ENCODE measurements around the gene HMX1. TPM values are rescaled to one million over a fixed set of nuclear protein-coding genes. Genes with fewer than 3 reads are reported as not detected.

The HMX1 gene
- total RNA-seq, 5 donors from 2014 or later (not counting 1 experiment from before 2014, with no cell fraction given), result not detected

DNA sequence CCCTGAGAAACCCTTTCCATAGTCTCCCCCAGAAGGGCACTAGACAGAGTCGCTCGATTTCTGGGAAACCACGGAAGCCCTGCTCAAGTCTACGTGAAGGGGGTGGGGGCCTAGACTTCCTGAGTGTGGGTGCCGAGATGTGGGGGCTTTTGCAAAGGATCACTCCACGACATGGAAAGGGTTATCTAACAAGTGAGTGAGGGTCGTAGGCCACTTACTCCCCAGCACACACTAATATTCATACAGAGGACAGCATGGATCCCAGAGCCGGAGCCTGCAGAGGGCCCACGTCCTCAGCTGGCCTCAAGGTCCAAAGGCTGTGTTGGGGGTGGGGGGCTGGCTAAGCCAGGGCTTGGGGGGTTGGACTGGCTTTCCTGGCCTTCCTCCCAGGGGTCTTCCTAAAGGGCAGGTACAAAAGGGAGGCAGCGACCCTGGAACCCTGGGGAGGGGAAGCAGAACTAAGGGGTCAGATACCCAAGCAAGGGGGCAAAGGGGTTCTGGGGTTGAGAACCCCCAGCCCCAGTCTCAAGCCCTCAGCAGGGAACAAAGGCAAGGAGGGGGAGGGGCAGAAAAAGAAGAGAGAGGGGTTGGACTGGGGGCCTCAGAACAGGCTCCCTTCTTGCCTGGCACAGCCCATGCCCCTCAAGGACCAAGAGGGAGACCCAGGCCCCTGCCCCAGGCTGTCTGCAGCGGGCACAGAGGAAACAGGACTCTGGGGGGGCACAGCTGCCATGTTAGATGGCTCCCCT, 1.6 kb downstream of the HMX1 start:
- no peak for ATAC-seq (replicated peaks in 1 of 4)
- whole genome bisulfite sequencing (ENCODE audit: insufficient coverage), result 10% methylated on average over 6 of the region's 11 CpGs
- Mint-ChIP-seq H3K27me3 (peaks cover 37 to 75% of the 10 kb centered on the region in 2 donors), H3K4me1 (peaks cover 0 to 7% (median 4%) of the 10 kb centered on the region in 3 donors), H3K27ac (no peak overlapping the region), H3K4me3 (peak overlapping the region in 1 of 3 donors; percentile 29), H3K36me3 (no peaks in the 10 kb centered on the region), H3K9me3 (no peaks in the 10 kb centered on the region)
- no peaks in the 10 kb centered on the region for H3K4me1 ChIP-seq (ENCODE audit: control insufficient read depth in 1 of 2, extremely low read depth in 1 of 2, insufficient read depth in 2 of 2, low read length in 2 of 2)
- H3K36me3 ChIP-seq (ENCODE audit: control insufficient read depth in 2 of 2, extremely low read depth in 1 of 2, insufficient read depth in 1 of 2, low read length in 1 of 2), result no peaks in the 10 kb centered on the region
- POLR2A ChIA-PET, result no interaction called here
- peaks cover 10 to 80% of the 10 kb centered on the region in 2 experiments for H3K27me3 ChIP-seq (replicated peaks in 1 of 2; ENCODE audit: control insufficient read depth in 2 of 2, extremely low read depth in 1 of 2, insufficient read depth in 2 of 2, low read length in 1 of 2)
- no peaks in the 10 kb centered on the region for H3K9me3 ChIP-seq
- CTCF ChIA-PET, result no interaction called here
- H3K4me3 ChIP-seq (ENCODE audit: control insufficient read depth in 1 of 2, extremely low read depth in 1 of 2, low read length in 1 of 2), result no peak overlapping the region
- no peak overlapping the region for H3K27ac ChIP-seq (ENCODE audit: low read length)
- no peak for DNase-seq

DNA sequence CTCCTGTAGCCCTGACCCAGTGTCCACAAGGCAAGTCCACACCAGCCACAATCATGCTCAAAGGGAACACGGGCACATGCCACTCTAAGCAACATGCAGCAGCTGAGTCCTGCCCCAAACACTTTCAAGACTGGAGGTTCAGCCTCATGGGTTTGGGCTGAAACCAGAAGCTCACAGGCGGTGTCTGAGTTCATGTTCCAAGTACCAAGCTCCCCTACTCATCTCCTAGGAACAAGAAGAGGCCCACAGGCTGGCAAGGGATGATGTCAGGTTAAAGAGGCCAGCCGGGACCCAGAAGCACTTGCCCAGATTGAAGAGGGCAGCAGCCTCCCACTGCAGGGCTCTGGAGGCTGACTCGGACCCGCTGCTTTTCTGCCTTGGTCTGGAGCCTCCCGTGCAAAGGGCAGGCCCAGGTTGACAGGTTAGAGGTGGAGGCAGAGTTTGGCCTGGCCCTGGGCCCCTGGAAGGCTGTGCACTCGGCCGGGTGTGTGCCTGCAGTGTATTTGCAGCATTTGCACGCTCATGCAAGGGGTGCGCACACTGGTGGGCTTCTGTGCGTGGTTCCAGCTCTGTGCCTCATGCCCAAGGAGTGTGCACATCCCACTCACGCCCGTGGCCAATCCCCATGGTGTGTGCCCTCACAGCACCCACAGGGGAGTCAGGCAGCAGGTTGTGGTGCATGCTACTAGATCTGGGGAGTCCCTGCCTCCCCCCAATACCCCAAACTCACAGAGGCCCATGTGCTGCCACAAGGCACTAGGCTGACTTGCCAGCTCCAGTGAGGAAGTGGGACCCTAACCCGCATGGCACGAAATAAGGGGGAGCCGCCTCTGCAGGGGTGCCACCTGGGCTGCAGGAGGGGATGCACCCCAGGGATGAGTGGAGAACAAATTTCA, 2.4 kb downstream of the HMX1 start:
- H3K27me3 ChIP-seq (replicated peaks in 1 of 2; ENCODE audit: control insufficient read depth in 2 of 2, extremely low read depth in 1 of 2, insufficient read depth in 2 of 2, low read length in 1 of 2), result peaks cover 11 to 80% of the 10 kb centered on the region in 2 experiments
- no peak overlapping the region for H3K27ac ChIP-seq (ENCODE audit: low read length)
- no peaks in the 10 kb centered on the region for H3K9me3 Mint-ChIP-seq
- POLR2A ChIA-PET, result no interaction called here
- H3K36me3 Mint-ChIP-seq, result no peaks in the 10 kb centered on the region
- H3K4me1 Mint-ChIP-seq, result peaks cover 0 to 7% (median 4%) of the 10 kb centered on the region in 3 donors
- no peak for DNase-seq
- CTCF ChIA-PET, result no interaction called here
- WGBS (ENCODE audit: insufficient coverage), result 23% methylated on average over 12 of the region's 16 CpGs
- H3K36me3 ChIP-seq (ENCODE audit: control insufficient read depth in 2 of 2, extremely low read depth in 1 of 2, insufficient read depth in 1 of 2, low read length in 1 of 2), result no peaks in the 10 kb centered on the region
- peaks cover 36 to 75% of the 10 kb centered on the region in 2 donors for H3K27me3 Mint-ChIP-seq
- no peaks in the 10 kb centered on the region for H3K9me3 ChIP-seq
- H3K4me3 ChIP-seq (ENCODE audit: control insufficient read depth in 1 of 2, extremely low read depth in 1 of 2, low read length in 1 of 2), result no peak overlapping the region
- H3K4me3 Mint-ChIP-seq, result peak overlapping the region in 1 of 3 donors; percentile 29
- ATAC-seq (replicated peaks in 1 of 4), result no peak
- no peaks in the 10 kb centered on the region for H3K4me1 ChIP-seq (ENCODE audit: control insufficient read depth in 1 of 2, extremely low read depth in 1 of 2, insufficient read depth in 2 of 2, low read length in 2 of 2)
- no peak overlapping the region for H3K27ac Mint-ChIP-seq

DNA sequence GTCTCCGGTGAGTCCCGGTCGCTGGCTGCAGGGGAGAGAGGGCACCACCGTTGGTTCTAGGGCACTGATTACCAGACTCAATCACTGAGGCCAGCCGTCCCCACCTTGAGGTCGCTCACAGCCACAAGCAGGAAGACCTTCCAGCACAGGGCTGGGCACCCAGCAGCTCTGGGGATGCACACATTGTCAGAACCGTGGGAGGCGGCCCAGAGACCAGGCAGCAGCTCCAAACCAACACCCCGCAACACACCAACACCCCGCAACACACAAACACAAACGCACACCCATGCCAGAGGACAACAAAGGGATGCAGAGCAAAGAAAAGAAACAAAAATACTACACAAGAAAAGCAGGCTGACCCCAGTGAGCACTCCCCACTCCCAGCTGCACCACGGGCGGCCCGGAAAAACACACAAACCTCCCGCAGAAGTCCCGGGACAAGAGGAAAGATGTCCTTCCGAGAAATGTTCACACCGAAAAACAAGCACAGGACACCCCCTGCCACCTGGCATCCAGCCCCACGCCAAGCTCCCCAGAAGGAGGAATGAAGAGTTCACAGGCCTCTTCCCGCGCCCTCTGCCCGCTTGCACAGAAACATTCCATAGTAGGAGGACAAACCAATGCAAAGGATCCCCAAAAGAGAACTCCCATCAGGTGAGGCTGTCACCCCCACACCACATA, 3.2 kb downstream of the HMX1 start:
- 11% methylated on average over 19 of the region's 22 CpGs for WGBS (ENCODE audit: insufficient coverage)
- ChIA-PET CTCF (no interaction called here), POLR2A (no interaction called here)
- Histone ChIP-seq H3K27ac (ENCODE audit: low read length) (no peak overlapping the region), H3K27me3 (replicated peaks in 1 of 2; ENCODE audit: control insufficient read depth in 2 of 2, extremely low read depth in 1 of 2, insufficient read depth in 2 of 2, low read length in 1 of 2) (peaks cover 16 to 80% of the 10 kb centered on the region in 2 experiments), H3K4me1 (ENCODE audit: control insufficient read depth in 1 of 2, extremely low read depth in 1 of 2, insufficient read depth in 2 of 2, low read length in 2 of 2) (no peaks in the 10 kb centered on the region), H3K36me3 (ENCODE audit: control insufficient read depth in 2 of 2, extremely low read depth in 1 of 2, insufficient read depth in 1 of 2, low read length in 1 of 2) (no peaks in the 10 kb centered on the region), H3K9me3 (no peaks in the 10 kb centered on the region), H3K4me3 (ENCODE audit: control insufficient read depth in 1 of 2, extremely low read depth in 1 of 2, low read length in 1 of 2) (no peak overlapping the region)
- Mint-ChIP-seq H3K4me3 (no peak overlapping the region), H3K9me3 (no peaks in the 10 kb centered on the region), H3K27ac (no peak overlapping the region), H3K4me1 (peaks cover 0 to 7% (median 4%) of the 10 kb centered on the region in 3 donors), H3K27me3 (peaks cover 40 to 77% of the 10 kb centered on the region in 2 donors), H3K36me3 (no peaks in the 10 kb centered on the region)
- ATAC-seq (replicated peaks in 1 of 4) (no peak), DNase-seq (no peak)

DNA sequence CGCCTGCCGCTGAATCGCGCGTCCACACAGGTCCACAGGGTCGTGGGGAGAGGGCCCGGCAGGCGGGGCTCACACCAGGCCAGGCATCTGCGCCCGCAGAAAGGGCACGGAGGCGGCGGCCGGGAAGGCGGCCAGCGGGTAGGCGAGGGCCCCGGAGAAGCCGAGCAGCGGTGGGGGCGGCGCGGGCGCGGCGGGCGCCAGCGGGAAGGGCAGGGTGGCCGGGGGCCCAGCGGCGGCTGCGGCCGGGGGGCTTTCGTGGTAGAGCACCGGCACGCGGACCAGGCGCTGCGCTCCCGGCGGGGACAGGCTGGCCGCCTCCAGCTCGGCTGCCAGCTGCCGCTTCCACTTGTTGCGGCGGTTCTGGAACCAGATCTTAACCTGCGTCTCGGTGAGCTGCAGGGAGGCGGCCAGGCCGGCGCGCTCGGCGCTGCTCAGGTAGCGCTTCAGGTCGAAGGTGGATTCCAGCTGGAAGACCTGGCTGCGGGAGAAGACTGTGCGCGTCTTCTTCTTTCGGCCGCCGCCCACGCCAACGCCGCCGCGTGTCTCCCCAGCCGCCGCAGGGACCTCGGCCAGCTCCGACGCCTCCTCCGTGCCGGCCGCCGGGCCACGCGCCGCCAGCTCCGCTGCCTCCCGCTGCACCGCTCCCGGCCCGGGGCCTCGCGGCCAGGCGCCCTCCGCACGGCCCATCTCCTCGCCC, 3.9 kb downstream of the HMX1 start:
- POLR2A ChIA-PET, result no interaction called here
- DNase-seq (no peak), ATAC-seq (replicated peaks in 1 of 4) (no peak)
- Histone ChIP-seq H3K36me3 (ENCODE audit: control insufficient read depth in 2 of 2, extremely low read depth in 1 of 2, insufficient read depth in 1 of 2, low read length in 1 of 2) (no peaks in the 10 kb centered on the region), H3K4me1 (ENCODE audit: control insufficient read depth in 1 of 2, extremely low read depth in 1 of 2, insufficient read depth in 2 of 2, low read length in 2 of 2) (no peaks in the 10 kb centered on the region), H3K9me3 (no peaks in the 10 kb centered on the region), H3K27ac (ENCODE audit: low read length) (no peak overlapping the region), H3K27me3 (replicated peaks in 1 of 2; ENCODE audit: control insufficient read depth in 2 of 2, extremely low read depth in 1 of 2, insufficient read depth in 2 of 2, low read length in 1 of 2) (peaks cover 15 to 80% of the 10 kb centered on the region in 2 experiments), H3K4me3 (ENCODE audit: control insufficient read depth in 1 of 2, extremely low read depth in 1 of 2, low read length in 1 of 2) (no peak overlapping the region)
- 6% methylated on average over 89 of the region's 90 CpGs for WGBS (ENCODE audit: insufficient coverage)
- H3K27ac Mint-ChIP-seq, result no peak overlapping the region
- H3K4me1 Mint-ChIP-seq, result peaks cover 0 to 7% (median 4%) of the 10 kb centered on the region in 3 donors
- CTCF ChIA-PET, result no interaction called here
- no peaks in the 10 kb centered on the region for H3K36me3 Mint-ChIP-seq
- peaks cover 40 to 77% of the 10 kb centered on the region in 2 donors for H3K27me3 Mint-ChIP-seq
- H3K9me3 Mint-ChIP-seq, result no peaks in the 10 kb centered on the region
- H3K4me3 Mint-ChIP-seq, result no peak overlapping the region

DNA sequence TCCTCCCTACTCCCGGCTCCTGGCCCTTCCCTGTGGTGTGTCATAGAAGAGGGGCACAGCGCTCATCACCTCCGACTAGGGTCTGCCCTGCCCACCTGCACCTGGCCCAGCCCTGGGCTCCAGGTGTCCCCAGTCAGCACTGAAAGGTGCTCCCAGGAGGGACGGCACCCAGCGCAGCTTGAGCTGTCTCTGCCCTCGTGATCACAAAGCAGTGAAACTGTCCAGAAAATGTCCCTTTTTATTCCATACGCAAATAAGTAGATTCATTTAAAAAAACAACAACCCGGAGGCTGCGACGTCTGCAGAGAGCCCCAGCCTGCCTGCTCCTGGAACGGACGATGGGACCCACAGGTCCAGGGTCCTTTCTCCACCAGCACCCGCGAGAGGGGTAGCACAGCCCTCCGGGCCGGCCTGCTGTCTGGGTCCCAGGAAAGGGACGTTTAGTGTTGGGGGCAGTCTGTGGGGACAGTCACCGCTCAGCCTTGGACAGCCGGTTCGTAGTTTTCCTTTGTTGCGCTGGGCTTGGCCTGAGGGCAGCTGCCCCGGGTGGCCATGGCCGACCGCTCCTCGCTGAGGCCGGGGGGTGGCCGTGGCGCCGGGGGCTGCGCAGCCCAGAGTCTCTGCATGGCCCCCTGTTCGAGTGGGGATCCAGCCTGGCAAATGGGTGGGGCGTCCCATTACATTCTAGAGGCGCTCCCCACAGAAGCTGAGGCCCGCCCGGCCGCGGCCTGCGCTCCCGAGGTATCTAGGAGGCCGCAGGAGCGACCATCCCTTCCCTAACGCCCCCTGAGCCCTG, 4.6 kb downstream of the HMX1 start:
- Mint-ChIP-seq H3K27me3 (peaks cover 40 to 77% of the 10 kb centered on the region in 2 donors), H3K4me3 (no peak overlapping the region), H3K4me1 (peaks cover 0 to 5% (median 4%) of the 10 kb centered on the region in 3 donors), H3K9me3 (no peaks in the 10 kb centered on the region), H3K36me3 (no peaks in the 10 kb centered on the region), H3K27ac (peak overlapping the region in 1 of 2 donors; percentile 76)
- Histone ChIP-seq H3K27me3 (replicated peaks in 1 of 2; ENCODE audit: control insufficient read depth in 2 of 2, extremely low read depth in 1 of 2, insufficient read depth in 2 of 2, low read length in 1 of 2) (peaks cover 15 to 77% of the 10 kb centered on the region in 2 experiments), H3K27ac (ENCODE audit: low read length) (no peak overlapping the region), H3K36me3 (ENCODE audit: control insufficient read depth in 2 of 2, extremely low read depth in 1 of 2, insufficient read depth in 1 of 2, low read length in 1 of 2) (no peaks in the 10 kb centered on the region), H3K9me3 (no peaks in the 10 kb centered on the region), H3K4me1 (ENCODE audit: control insufficient read depth in 1 of 2, extremely low read depth in 1 of 2, insufficient read depth in 2 of 2, low read length in 2 of 2) (no peaks in the 10 kb centered on the region), H3K4me3 (ENCODE audit: control insufficient read depth in 1 of 2, extremely low read depth in 1 of 2, low read length in 1 of 2) (no peak overlapping the region)
- POLR2A ChIA-PET, result no interaction called here
- CTCF ChIA-PET, result no interaction called here
- DNase-seq, result no peak
- no peak for ATAC-seq (replicated peaks in 1 of 4)
- WGBS (ENCODE audit: insufficient coverage), result 8% methylated on average over 40 of the region's 42 CpGs
